Vagina (tissue), 2 donors: Measurements from ENCODE around the gene RASSF7. TPM values are rescaled to one million over a fixed set of nuclear protein-coding genes. Genes with fewer than 3 reads are reported as not detected.

ENCODE experiments used
- DNase-seq, 2 donors: peaks; one replicate each; pipeline ENCODE4 v3.0.0-alpha.2; 2017; ENCODE audit errors: extremely low spot score in 2 of 2
- H3K27ac ChIP-seq: fragments of 200-600 bp; sonication (generic); one replicate; pipeline ENCODE4 v1.5.1; 2019
- H3K27me3 ChIP-seq: fragments of 200-600 bp; sonication (generic); one replicate; pipeline ENCODE4 v1.5.1; 2019
- H3K36me3 ChIP-seq, 2 donors: fragments of 200-600 bp; sonication (generic); one replicate each; pipeline ENCODE4 v1.5.1; 2017 to 2019
- H3K4me1 ChIP-seq: fragments of 200-600 bp; sonication (generic); one replicate; pipeline ENCODE4 v1.5.1; 2019
- H3K4me3 ChIP-seq, 2 donors: fragments of 200-600 bp; sonication (generic); 1 replicate in 1 of 2; 2 replicates in 1 of 2; pipeline ENCODE4 v1.5.1; 2016 to 2019
- H3K9me3 ChIP-seq: fragments of 200-600 bp; sonication (generic); one replicate; pipeline ENCODE4 v1.5.1; 2019
- CTCF ChIP-seq, 3 experiments: fragments of 450-650 bp in 2 of 3; fragments of 200-600 bp in 1 of 3; sonication (generic) in 1 of 3; IDR thresholded peaks; one replicate each; pipeline ENCODE4 v1.5.1; 2017 to 2019; ENCODE audit warnings: antibody characterized with exemption in 3 of 3, mild to moderate bottlenecking in 2 of 3, moderate library complexity in 2 of 3
- POLR2A ChIP-seq, 2 donors: fragments of 450-650 bp; IDR thresholded peaks; one replicate each; pipeline ENCODE4 v1.6.1; 2017; ENCODE audit warnings: antibody characterized with exemption in 2 of 2, mild to moderate bottlenecking in 2 of 2, moderate library complexity in 2 of 2
- POLR2AphosphoS5 ChIP-seq, 2 donors: sonication (generic); formaldehyde crosslinking; IDR thresholded peaks; one replicate each; pipeline ENCODE4 v1.9.0; 2017; ENCODE audit warnings: antibody characterized with exemption in 2 of 2, mild to moderate bottlenecking in 2 of 2, low read depth in 1 of 2; ENCODE audit not compliant: insufficient read depth in 1 of 2
- intact Hi-C: fragments of 100-400 bp; cut with DNase I; formaldehyde crosslinking; loops from one replicate; pipeline ENCODE4 v1.15.1; 2023
- total RNA-seq: library from RNA; depleted of rRNA; stranded (reverse); fragments of >200 nt; gene quantifications from one replicate; pipeline ENCODE4 v1.2.3, GENCODE V29; 2016

Gene RASSF7
- total RNA-seq, 1 donor from 2014 or later = 14.7 TPM

- peaks cover 37% of the 10 kb centered on the region for H3K4me1 ChIP-seq
- H3K9me3 ChIP-seq = no peaks in the 10 kb centered on the region
- H3K27me3 ChIP-seq = no peaks in the 10 kb centered on the region
- no peak overlapping the region for H3K4me3 ChIP-seq
- TF ChIP-seq POLR2A (IDR thresholded peaks at IDR 0.05) (no peak), CTCF (IDR thresholded peaks at IDR 0.05) (no peak), POLR2AphosphoS5 (IDR thresholded peaks at IDR 0.05; ENCODE audit: insufficient read depth in 1 of 2, low read depth in 1 of 2) (no peak)
- no peak overlapping the region for H3K27ac ChIP-seq
- no peak for DNase-seq
- H3K36me3 ChIP-seq = no peaks in the 10 kb centered on the region
- intact Hi-C loops = no loop called here
Observed at GRCh38 chr11:563066-563811, 2.5 kb downstream of the RASSF7 start.

GRCh38 chr11:563812-564578 is 3.2 kb downstream of the RASSF7 start:
- no peak overlapping the region for H3K27ac ChIP-seq

GRCh38 chr11:565921-566509 is 5.2 kb downstream of the RASSF7 start:
- TF ChIP-seq POLR2AphosphoS5 (IDR thresholded peaks at IDR 0.05; ENCODE audit: insufficient read depth in 1 of 2, low read depth in 1 of 2) = no peak
- Histone ChIP-seq H3K4me1 (peaks cover 39% of the 10 kb centered on the region), H3K4me3 (no peak overlapping the region), H3K27ac (peak overlapping the region; percentile 5), H3K36me3 (no peaks in the 10 kb centered on the region), H3K9me3 (no peaks in the 10 kb centered on the region), H3K27me3 (no peaks in the 10 kb centered on the region)
- intact Hi-C loops = no loop called here
- DNase-seq = no peak

More at GRCh38 chr11:563812-564578, 3.2 kb downstream of the RASSF7 start:
- no peaks in the 10 kb centered on the region for H3K9me3 ChIP-seq
- no peaks in the 10 kb centered on the region for H3K36me3 ChIP-seq
- intact Hi-C loops = no loop called here
- H3K4me3 ChIP-seq = no peak overlapping the region
- peaks cover 38% of the 10 kb centered on the region for H3K4me1 ChIP-seq
- TF ChIP-seq CTCF (IDR thresholded peaks at IDR 0.05) = no peak
- peak; percentile 31 to 43 for TF ChIP-seq POLR2AphosphoS5 (IDR thresholded peaks at IDR 0.05; ENCODE audit: insufficient read depth in 1 of 2, low read depth in 1 of 2)
- no peak for TF ChIP-seq POLR2A (IDR thresholded peaks at IDR 0.05)
- no peaks in the 10 kb centered on the region for H3K27me3 ChIP-seq
- DNase-seq = no peak

- Histone ChIP-seq H3K36me3 (no peaks in the 10 kb centered on the region), H3K27me3 (no peaks in the 10 kb centered on the region), H3K4me1 (peaks cover 29% of the 10 kb centered on the region), H3K4me3 (peak overlapping the region in 1 of 2 donors; percentile 53), H3K9me3 (no peaks in the 10 kb centered on the region), H3K27ac (peak overlapping the region; percentile 81)
- TF ChIP-seq POLR2A (IDR thresholded peaks at IDR 0.05) = no peak
- TF ChIP-seq CTCF (IDR thresholded peaks at IDR 0.05) = no peak
- DNase-seq = no peak
- intact Hi-C loops = no loop called here
Observed at GRCh38 chr11:567011-567628, 6.3 kb downstream of the RASSF7 start.

GRCh38 chr11:567629-568292 is 7.0 kb downstream of the RASSF7 start:
- Histone ChIP-seq H3K4me1 (peaks cover 25% of the 10 kb centered on the region), H3K9me3 (no peaks in the 10 kb centered on the region), H3K4me3 (peak overlapping the region; percentile 53 to 84), H3K36me3 (no peaks in the 10 kb centered on the region), H3K27ac (peak overlapping the region; percentile 81), H3K27me3 (no peaks in the 10 kb centered on the region)
- TF ChIP-seq POLR2A (IDR thresholded peaks at IDR 0.05) = no peak
- TF ChIP-seq POLR2AphosphoS5 (IDR thresholded peaks at IDR 0.05; ENCODE audit: insufficient read depth in 1 of 2, low read depth in 1 of 2) = peak in 1 of 2 donors; percentile 23
- TF ChIP-seq CTCF (IDR thresholded peaks at IDR 0.05) = no peak
- no peak for DNase-seq
- intact Hi-C loops = no loop called here
